Trophoblast cell (in vitro differentiated cells and primary cell): ENCODE measurements around the gene GIGYF2.
"Not testable (repeated sequence)": the region's sequence is repeated elsewhere in the genome, so short reads cannot be mapped to it uniquely, and the experiment has no call there.

ENCODE experiments used
- DNase-seq, 2 donors: peaks; one replicate each; pipeline ENCODE4 v3.0.0-alpha.2; 2016
- H2AFZ ChIP-seq: 2 replicates; pipeline ENCODE4 v1.6.1; 2013; ENCODE audit warnings: low read length, moderate library complexity, mild to moderate bottlenecking; ENCODE audit not compliant: insufficient read depth, poor library complexity
- H2AK5ac ChIP-seq: 2 replicates; pipeline ENCODE4 v1.6.1; 2013; ENCODE audit warnings: mild to moderate bottlenecking, low read length
- H2BK120ac ChIP-seq: 2 replicates; pipeline ENCODE4 v1.6.1; 2013; ENCODE audit warnings: low read length, mild to moderate bottlenecking, moderate library complexity; ENCODE audit not compliant: insufficient read depth, poor library complexity
- H2BK12ac ChIP-seq: 2 replicates; pipeline ENCODE4 v1.6.1; 2013; ENCODE audit warnings: mild to moderate bottlenecking, low read length, moderate library complexity
- H2BK5ac ChIP-seq: 2 replicates; pipeline ENCODE4 v1.6.1; 2013; ENCODE audit warnings: low read length, low read depth, moderate library complexity, mild to moderate bottlenecking; ENCODE audit not compliant: poor library complexity
- H3K14ac ChIP-seq: 2 replicates; pipeline ENCODE4 v1.6.1; 2013; ENCODE audit warnings: mild to moderate bottlenecking, low read length
- H3K18ac ChIP-seq: 2 replicates; pipeline ENCODE4 v1.6.1; 2013; ENCODE audit warnings: mild to moderate bottlenecking, low read length
- H3K23ac ChIP-seq: 2 replicates; pipeline ENCODE4 v1.6.1; 2013; ENCODE audit warnings: low read length
- H3K27ac ChIP-seq: 2 replicates; pipeline ENCODE4 v1.5.1; 2013; ENCODE audit warnings: low read depth, mild to moderate bottlenecking, inconsistent platforms, low read length, moderate library complexity
- H3K27me3 ChIP-seq: 2 replicates; pipeline ENCODE4 v1.6.1; 2013; ENCODE audit warnings: inconsistent platforms, mild to moderate bottlenecking, low read length, moderate library complexity; ENCODE audit not compliant: insufficient read depth
- H3K36me3 ChIP-seq, 2 experiments: 1 replicate in 1 of 2; 2 replicates in 1 of 2; pipeline ENCODE4 v1.6.1; 2013; ENCODE audit warnings: low read length in 2 of 2, mild to moderate bottlenecking in 2 of 2, moderate library complexity in 1 of 2; ENCODE audit not compliant: insufficient read depth in 2 of 2, control insufficient read depth in 1 of 2
- H3K4ac ChIP-seq: 2 replicates; pipeline ENCODE4 v1.6.1; 2013; ENCODE audit warnings: low read depth, mild to moderate bottlenecking, low read length, moderate library complexity
- H3K4me1 ChIP-seq, 2 experiments: 1 replicate in 1 of 2; 2 replicates in 1 of 2; pipeline ENCODE4 v1.6.1; 2013; ENCODE audit warnings: low read length in 2 of 2, mild to moderate bottlenecking in 2 of 2, moderate library complexity in 1 of 2; ENCODE audit not compliant: insufficient read depth in 2 of 2, control insufficient read depth in 1 of 2
- H3K4me2 ChIP-seq: 2 replicates; pipeline ENCODE4 v1.6.1; 2013; ENCODE audit warnings: inconsistent platforms, mild to moderate bottlenecking, low read length, moderate library complexity
- H3K4me3 ChIP-seq: 2 replicates; pipeline ENCODE4 v1.5.1; 2013; ENCODE audit warnings: mild to moderate bottlenecking, low read depth, low read length, inconsistent platforms
- H3K79me1 ChIP-seq: one replicate; pipeline ENCODE4 v1.6.1; 2013; ENCODE audit warnings: low read length
- H3K79me2 ChIP-seq: 2 replicates; pipeline ENCODE4 v1.6.1; 2013; ENCODE audit warnings: low read length, mild to moderate bottlenecking; ENCODE audit not compliant: control insufficient read depth, insufficient read depth, poor library complexity
- H3K9ac ChIP-seq: 2 replicates; pipeline ENCODE4 v1.6.1; 2013; ENCODE audit warnings: mild to moderate bottlenecking, low read length
- H3K9me3 ChIP-seq: 2 replicates; pipeline ENCODE4 v1.6.1; 2013; ENCODE audit warnings: low read depth, mild to moderate bottlenecking, control low read depth, inconsistent platforms, low read length; ENCODE audit not compliant: insufficient read depth
- H4K12ac ChIP-seq: 2 replicates; pipeline ENCODE4 v1.6.1; 2013; ENCODE audit warnings: low read depth, mild to moderate bottlenecking, low read length, moderate library complexity
- H4K8ac ChIP-seq: 2 replicates; pipeline ENCODE4 v1.6.1; 2013; ENCODE audit warnings: low read depth, mild to moderate bottlenecking, low read length, moderate library complexity
- H4K91ac ChIP-seq: one replicate; pipeline ENCODE4 v1.6.1; 2013; ENCODE audit warnings: low read depth, mild to moderate bottlenecking, low read length, moderate library complexity
- WGBS: extraction: QIAGEN DNeasy Blood & Tissue Kit; methylation state at CpG from one replicate; pipeline ENCODE4 v1.1.7; 2013; ENCODE audit warnings: missing lambda C conversion rate; ENCODE audit not compliant: insufficient read length, insufficient coverage; ENCODE audit errors: extremely low coverage; 5-methylcytosine and 5-hydroxymethylcytosine counted together

Gene GIGYF2

GRCh38 chr2:232850039-232850438 is 152.9 kb downstream of the GIGYF2 start:
- no peak overlapping the region for H2AK5ac ChIP-seq
- no peak overlapping the region for H3K9ac ChIP-seq
- no peak for DNase-seq
- H3K79me1 ChIP-seq, result no peaks in the 10 kb centered on the region
- no peak overlapping the region for H4K12ac ChIP-seq
- H4K91ac ChIP-seq, result no peak overlapping the region
- H3K18ac ChIP-seq, result no peak overlapping the region
- H3K9me3 ChIP-seq, result no peaks in the 10 kb centered on the region
- no peak overlapping the region for H3K14ac ChIP-seq
- no peak overlapping the region for H2BK12ac ChIP-seq
- no peak overlapping the region for H2BK120ac ChIP-seq
- H3K36me3 ChIP-seq, result peaks cover 23 to 40% of the 10 kb centered on the region in 2 experiments
- H3K23ac ChIP-seq, result no peak overlapping the region
- H3K27me3 ChIP-seq, result no peaks in the 10 kb centered on the region
- H3K4me3 ChIP-seq, result no peak overlapping the region
- H3K4ac ChIP-seq, result no peak overlapping the region
- H3K4me1 ChIP-seq, result no peaks in the 10 kb centered on the region
- no peak overlapping the region for H3K27ac ChIP-seq
- no peak overlapping the region for H4K8ac ChIP-seq
- H3K4me2 ChIP-seq, result no peak overlapping the region
- H3K79me2 ChIP-seq, result no peaks in the 10 kb centered on the region
- H2AFZ ChIP-seq, result no peak overlapping the region
- no peak overlapping the region for H2BK5ac ChIP-seq
- WGBS, result no CpG with 5 or more reads among the region's 3 CpGs

- not testable (repeated sequence) for H4K8ac ChIP-seq, H3K27ac ChIP-seq, H2BK12ac ChIP-seq, H3K9me3 ChIP-seq, H3K23ac ChIP-seq, H2AK5ac ChIP-seq, H3K14ac ChIP-seq, H4K12ac ChIP-seq, H3K9ac ChIP-seq, H2AFZ ChIP-seq, H3K4me2 ChIP-seq, H2BK5ac ChIP-seq, H4K91ac ChIP-seq, H3K79me1 ChIP-seq, H3K18ac ChIP-seq, H2BK120ac ChIP-seq, H3K27me3 ChIP-seq, H3K4ac ChIP-seq, H3K4me1 ChIP-seq, H3K4me3 ChIP-seq, H3K79me2 ChIP-seq
- no CpG with 5 or more reads among the region's 11 CpGs for WGBS
- DNase-seq, result peak; percentile 15 to 39
- peaks cover 33 to 45% of the 10 kb centered on the region in 2 experiments for H3K36me3 ChIP-seq
Measured at GRCh38 chr2:232852081-232852480, 154.9 kb downstream of the GIGYF2 start.

GRCh38 chr2:232852676-232853075 is 155.5 kb downstream of the GIGYF2 start:
- Histone ChIP-seq H2AFZ (no peak overlapping the region), H3K4me1 (no peaks in the 10 kb centered on the region), H3K4me3 (no peak overlapping the region), H4K12ac (no peak overlapping the region), H3K36me3 (peaks cover 32 to 46% of the 10 kb centered on the region in 2 experiments), H4K8ac (no peak overlapping the region), H3K27me3 (no peaks in the 10 kb centered on the region), H3K4me2 (no peak overlapping the region), H3K9ac (no peak overlapping the region), H3K14ac (no peak overlapping the region), H3K9me3 (no peaks in the 10 kb centered on the region), H3K4ac (no peak overlapping the region), H2BK5ac (no peak overlapping the region), H3K18ac (no peak overlapping the region), H3K23ac (no peak overlapping the region), H3K79me2 (no peaks in the 10 kb centered on the region), H3K27ac (no peak overlapping the region), H2BK120ac (no peak overlapping the region), H2AK5ac (no peak overlapping the region), H3K79me1 (no peaks in the 10 kb centered on the region), H2BK12ac (no peak overlapping the region), H4K91ac (no peak overlapping the region)
- WGBS, result no CpG with 5 or more reads among the region's 2 CpGs
- no peak for DNase-seq

GRCh38 chr2:232854082-232854481 is 157.0 kb downstream of the GIGYF2 start:
- H2BK5ac ChIP-seq, result no peak overlapping the region
- H3K9me3 ChIP-seq, result no peaks in the 10 kb centered on the region
- no peak overlapping the region for H3K4me3 ChIP-seq
- no peak overlapping the region for H4K91ac ChIP-seq
- H3K79me2 ChIP-seq, result no peaks in the 10 kb centered on the region
- H3K36me3 ChIP-seq, result peaks cover 30 to 48% of the 10 kb centered on the region in 2 experiments
- H3K79me1 ChIP-seq, result no peaks in the 10 kb centered on the region
- no peak overlapping the region for H2AK5ac ChIP-seq
- WGBS, result no CpG with 5 or more reads among the region's 7 CpGs
- no peak overlapping the region for H4K12ac ChIP-seq
- no peak overlapping the region for H2BK120ac ChIP-seq
- H3K4ac ChIP-seq, result no peak overlapping the region
- H3K23ac ChIP-seq, result no peak overlapping the region
- H3K14ac ChIP-seq, result no peak overlapping the region
- H2BK12ac ChIP-seq, result no peak overlapping the region
- H3K18ac ChIP-seq, result no peak overlapping the region
- no peak overlapping the region for H3K9ac ChIP-seq
- no peak overlapping the region for H3K4me2 ChIP-seq
- H4K8ac ChIP-seq, result no peak overlapping the region
- peak in 1 of 2 donors; percentile 13 for DNase-seq
- no peaks in the 10 kb centered on the region for H3K4me1 ChIP-seq
- H3K27ac ChIP-seq, result no peak overlapping the region
- H3K27me3 ChIP-seq, result no peaks in the 10 kb centered on the region
- H2AFZ ChIP-seq, result no peak overlapping the region
